ENCODE results near the gene MSANTD1.
A peak's percentile ranks its signal among the peaks of the same experiment; 100 is the strongest.

The MSANTD1 gene

DNA sequence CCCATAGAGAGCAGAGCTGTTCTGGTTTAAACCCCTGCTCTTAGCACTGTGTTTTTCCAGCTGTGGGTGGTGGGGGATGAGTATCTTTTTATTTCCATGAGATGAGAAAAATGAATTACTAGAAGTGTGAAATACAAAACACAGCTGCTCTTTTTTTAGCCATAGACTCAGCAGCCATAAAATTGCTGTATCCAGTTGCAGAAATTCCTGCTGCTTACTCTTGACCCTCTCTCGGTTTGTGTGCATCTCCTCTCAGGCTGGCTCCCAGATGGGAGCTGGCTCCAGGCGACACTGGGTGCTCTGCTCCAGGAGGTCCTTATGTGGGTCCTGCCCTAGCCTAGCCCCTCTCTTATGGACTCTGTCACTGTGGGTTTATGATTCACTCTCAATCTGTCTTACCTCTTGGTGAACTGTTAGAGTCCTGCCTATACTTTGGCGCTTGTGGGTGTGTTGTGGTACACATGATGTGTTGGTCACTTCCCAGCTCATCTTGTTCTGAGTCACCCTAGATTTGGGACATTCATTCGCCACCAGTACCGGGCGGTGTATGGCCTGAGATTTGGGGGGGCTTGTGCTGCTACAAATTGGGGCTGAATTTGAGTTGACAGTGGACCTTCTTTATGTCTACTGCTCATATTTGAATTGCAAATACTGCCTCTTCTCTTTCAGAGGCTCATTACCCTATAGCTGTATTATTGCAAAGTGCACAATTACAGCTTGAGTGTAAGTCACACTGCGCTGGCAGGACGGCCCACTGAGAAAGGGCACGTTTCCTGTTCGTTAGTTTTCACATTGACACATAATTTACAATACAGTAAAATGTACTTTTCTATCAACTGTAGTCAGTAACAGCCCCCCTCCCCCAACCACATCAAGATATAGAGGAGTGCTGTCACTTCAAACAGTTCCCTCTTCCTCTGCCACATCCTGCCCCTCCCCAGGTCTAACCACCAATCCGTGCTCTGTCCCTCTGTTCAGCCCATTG, 46.9 kb upstream of the MSANTD1 start:
- Histone ChIP-seq H3K9me2 (replicated peaks; ENCODE audit: control insufficient read depth, low read length) (no peaks in the 10 kb centered on the region), H3K4me1 (ENCODE audit: control insufficient read depth, low read length) (peaks cover 29% of the 10 kb centered on the region), H3K4me3 (ENCODE audit: low read length) (peak overlapping the region; percentile 42), H3K9me3 (ENCODE audit: control insufficient read depth, insufficient read depth, low read length) (no peaks in the 10 kb centered on the region), H3K27me3 (ENCODE audit: control insufficient read depth, low read length) (no peaks in the 10 kb centered on the region), H3K4me2 (ENCODE audit: low read length) (peak overlapping the region; percentile 60), H3K79me2 (ENCODE audit: control insufficient read depth, low read length) (no peaks in the 10 kb centered on the region), H3K36me3 (ENCODE audit: control insufficient read depth, low read length) (peaks cover 72% of the 10 kb centered on the region), H4K20me1 (ENCODE audit: control insufficient read depth, insufficient read depth, low read depth, low read length) (no peaks in the 10 kb centered on the region), H3F3A (ENCODE audit: control insufficient read depth, insufficient read depth) (0 out of 2 replicates have a peak, but pooled peaks cover 4% of the 10 kb centered on the region), H3K27ac (ENCODE audit: low read depth, low read length) (peak overlapping the region; percentile 46)
- TF ChIP-seq EZH2phosphoT487 (IDR thresholded peaks at IDR 0.05; ENCODE audit: borderline replicate concordance, low read length), result no peak
- TF ChIP-seq, protein P1, sequence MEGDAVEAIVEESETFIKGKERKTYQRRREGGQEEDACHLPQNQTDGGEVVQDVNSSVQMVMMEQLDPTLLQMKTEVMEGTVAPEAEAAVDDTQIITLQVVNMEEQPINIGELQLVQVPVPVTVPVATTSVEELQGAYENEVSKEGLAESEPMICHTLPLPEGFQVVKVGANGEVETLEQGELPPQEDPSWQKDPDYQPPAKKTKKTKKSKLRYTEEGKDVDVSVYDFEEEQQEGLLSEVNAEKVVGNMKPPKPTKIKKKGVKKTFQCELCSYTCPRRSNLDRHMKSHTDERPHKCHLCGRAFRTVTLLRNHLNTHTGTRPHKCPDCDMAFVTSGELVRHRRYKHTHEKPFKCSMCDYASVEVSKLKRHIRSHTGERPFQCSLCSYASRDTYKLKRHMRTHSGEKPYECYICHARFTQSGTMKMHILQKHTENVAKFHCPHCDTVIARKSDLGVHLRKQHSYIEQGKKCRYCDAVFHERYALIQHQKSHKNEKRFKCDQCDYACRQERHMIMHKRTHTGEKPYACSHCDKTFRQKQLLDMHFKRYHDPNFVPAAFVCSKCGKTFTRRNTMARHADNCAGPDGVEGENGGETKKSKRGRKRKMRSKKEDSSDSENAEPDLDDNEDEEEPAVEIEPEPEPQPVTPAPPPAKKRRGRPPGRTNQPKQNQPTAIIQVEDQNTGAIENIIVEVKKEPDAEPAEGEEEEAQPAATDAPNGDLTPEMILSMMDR (IDR thresholded peaks at IDR 0.05; ENCODE audit: low read depth, low read length, poor library complexity, severe bottlenecking), result no peak

GRCh38 chr4:3202836-3203820, 45.8 kb upstream of the MSANTD1 start:
- TF ChIP-seq, protein P1 (IDR thresholded peaks at IDR 0.05; ENCODE audit: low read depth, low read length, poor library complexity, severe bottlenecking), result no peak
- TF ChIP-seq EZH2phosphoT487 (IDR thresholded peaks at IDR 0.05; ENCODE audit: borderline replicate concordance, low read length), result no peak
- no peaks in the 10 kb centered on the region for H3K27me3 ChIP-seq (ENCODE audit: control insufficient read depth, low read length)
- H3F3A ChIP-seq (ENCODE audit: control insufficient read depth, insufficient read depth), result 0 out of 2 replicates have a peak, but pooled peaks cover 4% of the 10 kb centered on the region
- peaks cover 29% of the 10 kb centered on the region for H3K4me1 ChIP-seq (ENCODE audit: control insufficient read depth, low read length)
- H3K9me2 ChIP-seq (replicated peaks; ENCODE audit: control insufficient read depth, low read length), result no peaks in the 10 kb centered on the region
- H3K4me3 ChIP-seq (ENCODE audit: low read length), result peak overlapping the region; percentile 42; the same call in 1 of the 2 replicates
- H3K4me2 ChIP-seq (ENCODE audit: low read length), result peak overlapping the region; percentile 60
- no peaks in the 10 kb centered on the region for H3K79me2 ChIP-seq (ENCODE audit: control insufficient read depth, low read length)
- H4K20me1 ChIP-seq (ENCODE audit: control insufficient read depth, insufficient read depth, low read depth, low read length), result no peaks in the 10 kb centered on the region
- no peaks in the 10 kb centered on the region for H3K9me3 ChIP-seq (ENCODE audit: control insufficient read depth, insufficient read depth, low read length)
- peaks cover 75% of the 10 kb centered on the region for H3K36me3 ChIP-seq (ENCODE audit: control insufficient read depth, low read length)
- H3K27ac ChIP-seq (ENCODE audit: low read depth, low read length), result peak overlapping the region; percentile 46

- Histone ChIP-seq H4K20me1 (ENCODE audit: control insufficient read depth, insufficient read depth, low read depth, low read length) (no peaks in the 10 kb centered on the region), H3K27ac (ENCODE audit: low read depth, low read length) (no peak overlapping the region), H3K4me2 (ENCODE audit: low read length) (no peak overlapping the region), H3K27me3 (ENCODE audit: control insufficient read depth, low read length) (no peaks in the 10 kb centered on the region), H3K4me3 (ENCODE audit: low read length) (no peak overlapping the region), H3K36me3 (ENCODE audit: control insufficient read depth, low read length) (peaks cover 75% of the 10 kb centered on the region), H3F3A (ENCODE audit: control insufficient read depth, insufficient read depth) (0 out of 2 replicates have a peak, but pooled peaks cover 4% of the 10 kb centered on the region), H3K9me2 (replicated peaks; ENCODE audit: control insufficient read depth, low read length) (no peaks in the 10 kb centered on the region), H3K79me2 (ENCODE audit: control insufficient read depth, low read length) (no peaks in the 10 kb centered on the region), H3K9me3 (ENCODE audit: control insufficient read depth, insufficient read depth, low read length) (no peaks in the 10 kb centered on the region), H3K4me1 (ENCODE audit: control insufficient read depth, low read length) (peaks cover 29% of the 10 kb centered on the region)
- TF ChIP-seq EZH2phosphoT487 (IDR thresholded peaks at IDR 0.05; ENCODE audit: borderline replicate concordance, low read length), result no peak
- TF ChIP-seq, protein P1 (IDR thresholded peaks at IDR 0.05; ENCODE audit: low read depth, low read length, poor library complexity, severe bottlenecking), result no peak
Measured at GRCh38 chr4:3203971-3204431, 45.0 kb upstream of the MSANTD1 start.
